DOHH2 (cell line): ENCODE measurements around the gene LKAAEAR1.

Experiments used
- CTCF ChIP-seq: fragments of 200-600 bp; sonication (generic); IDR thresholded peaks from one replicate; pipeline ENCODE4 v1.5.1; 2014; ENCODE audit warnings: antibody characterized with exemption, mild to moderate bottlenecking, low read depth, low read length; ENCODE audit not compliant: poor library complexity, severe bottlenecking
- EZH2phosphoT487 ChIP-seq: fragments of 200-600 bp; sonication (generic); IDR thresholded peaks from 2 replicates; pipeline ENCODE4 v1.6.1; 2017; ENCODE audit warnings: borderline replicate concordance, mild to moderate bottlenecking, antibody characterized with exemption, low read length, moderate library complexity, mixed read lengths

- TF ChIP-seq CTCF (no peak), EZH2phosphoT487 (no peak)
Measured at GRCh38 chr20:64086801-64087200, 2.6 kb upstream of the LKAAEAR1 start.
